Esophagus muscularis mucosa (tissue), 3 donors: ENCODE data around the gene NOL6.
"Not testable (repeated sequence)": the region's sequence is repeated elsewhere in the genome, so short reads cannot be mapped to it uniquely, and the experiment has no call there.

Source experiments
- CTCF ChIP-seq, 3 experiments: fragments of 200-600 bp in 2 of 3; fragments of 450-650 bp in 1 of 3; sonication (generic) in 2 of 3; IDR thresholded peaks; one replicate each; pipeline ENCODE4 v1.5.1; 2017 to 2019; ENCODE audit warnings: antibody characterized with exemption in 3 of 3, mild to moderate bottlenecking in 2 of 3, moderate library complexity in 1 of 3
- EP300 ChIP-seq: sonication (generic); formaldehyde crosslinking; IDR thresholded peaks from one replicate; pipeline ENCODE4 v1.6.1; 2017; ENCODE audit warnings: antibody characterized with exemption

GRCh38 chr9:33485312-33485711 lies 11.6 kb upstream of the NOL6 start:
- not testable (repeated sequence) for TF ChIP-seq CTCF (IDR thresholded peaks at IDR 0.05); EP300
